ENCODE data around the gene CRP.
"Not testable (repeated sequence)": the region's sequence is repeated elsewhere in the genome, so short reads cannot be mapped to it uniquely, and the experiment has no call there.

The CRP gene, protein sequence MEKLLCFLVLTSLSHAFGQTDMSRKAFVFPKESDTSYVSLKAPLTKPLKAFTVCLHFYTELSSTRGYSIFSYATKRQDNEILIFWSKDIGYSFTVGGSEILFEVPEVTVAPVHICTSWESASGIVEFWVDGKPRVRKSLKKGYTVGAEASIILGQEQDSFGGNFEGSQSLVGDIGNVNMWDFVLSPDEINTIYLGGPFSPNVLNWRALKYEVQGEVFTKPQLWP

DNA sequence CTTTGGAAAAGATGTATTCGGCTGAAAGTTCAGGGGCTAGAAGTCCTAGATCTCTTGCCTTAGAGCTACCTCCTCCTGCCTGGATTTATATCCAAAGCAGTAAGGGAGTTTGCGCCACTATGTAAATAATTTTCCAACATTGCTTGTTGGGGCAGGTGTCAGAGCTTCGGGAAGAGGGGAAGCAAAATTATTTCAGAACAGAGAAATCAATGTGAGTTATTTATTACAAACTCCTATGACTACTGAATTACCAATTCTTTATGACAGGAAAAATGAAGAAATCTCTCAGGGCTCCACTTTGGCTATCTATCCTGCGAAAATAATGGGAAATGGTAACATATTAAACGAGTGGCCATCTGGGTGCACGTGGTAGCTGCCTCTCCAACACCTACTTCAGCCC lies at the start of gene CRP:
Gene CRP (minus strand): TSS at position 61 of the 400 bp plus-strand sequence. CDS start 104 bp downstream, outside the sequence.
- DNase-seq, result no peak

DNA sequence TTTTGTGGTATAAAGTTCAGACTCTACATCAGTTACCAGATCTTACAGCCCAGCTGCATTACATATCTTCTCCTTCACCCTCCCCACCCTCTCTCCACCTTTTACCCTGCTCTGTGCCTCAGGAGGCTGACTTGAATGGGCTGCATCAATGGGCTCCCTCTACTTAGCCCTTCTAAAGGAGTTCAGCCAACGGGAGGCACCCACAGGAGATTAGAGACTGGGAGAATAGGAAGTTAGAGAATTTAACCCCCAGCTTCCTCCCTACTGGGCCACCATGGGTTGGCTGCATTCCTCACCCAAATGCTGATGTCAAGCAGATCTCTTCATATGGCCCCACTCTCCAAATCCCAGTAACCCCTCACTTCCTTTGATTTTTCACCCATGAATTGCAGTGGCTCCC lies 49.3 kb upstream of the CRP start:
- no peak for DNase-seq

DNA sequence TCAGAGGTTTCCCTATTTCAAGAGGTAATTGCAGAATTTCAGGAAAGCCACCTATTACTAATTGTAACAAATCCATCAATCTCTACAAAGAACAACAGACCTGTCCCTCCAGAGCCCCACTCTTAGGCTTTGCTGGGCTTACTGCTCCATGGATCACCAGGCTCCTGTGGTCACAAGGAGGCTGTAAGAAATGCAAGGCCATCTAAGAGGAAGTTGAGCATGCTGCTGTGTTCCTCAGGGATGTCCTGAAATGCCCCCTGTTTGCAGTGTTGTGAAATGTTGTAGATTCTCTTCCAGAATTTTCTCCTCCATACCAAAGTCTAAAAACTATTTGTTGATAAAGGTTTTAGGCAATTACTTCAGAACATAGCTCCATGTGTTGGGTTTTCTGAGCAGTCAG lies 42.0 kb upstream of the CRP start:
- DNase-seq, result no peak

DNA sequence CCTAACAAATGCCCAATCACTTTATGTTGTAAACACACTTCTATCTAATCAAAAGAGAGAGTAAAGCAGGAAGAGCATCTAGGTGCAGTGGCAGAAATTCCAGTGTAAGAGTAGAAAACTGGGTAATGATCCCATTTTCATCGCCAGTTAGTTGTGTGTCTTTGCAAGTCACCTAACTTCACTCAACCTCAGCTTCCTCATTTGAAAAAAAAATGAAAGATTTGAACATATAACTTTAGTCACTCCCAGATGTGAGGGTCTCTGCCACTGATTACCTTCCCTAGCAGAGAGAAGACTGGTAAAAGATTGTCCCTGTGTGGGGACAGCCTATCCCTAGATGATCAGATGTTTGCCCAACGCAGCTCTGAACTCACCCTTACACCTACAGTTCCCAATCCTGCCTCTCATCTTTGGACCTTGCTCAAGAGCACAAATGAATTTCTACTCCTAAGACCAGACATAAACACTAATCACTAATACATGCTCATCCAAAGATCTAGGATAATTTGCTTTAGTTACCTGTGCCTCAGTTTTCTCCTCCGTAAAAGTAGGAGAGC lies 41.1 kb upstream of the CRP start:
- no peak for DNase-seq

DNA sequence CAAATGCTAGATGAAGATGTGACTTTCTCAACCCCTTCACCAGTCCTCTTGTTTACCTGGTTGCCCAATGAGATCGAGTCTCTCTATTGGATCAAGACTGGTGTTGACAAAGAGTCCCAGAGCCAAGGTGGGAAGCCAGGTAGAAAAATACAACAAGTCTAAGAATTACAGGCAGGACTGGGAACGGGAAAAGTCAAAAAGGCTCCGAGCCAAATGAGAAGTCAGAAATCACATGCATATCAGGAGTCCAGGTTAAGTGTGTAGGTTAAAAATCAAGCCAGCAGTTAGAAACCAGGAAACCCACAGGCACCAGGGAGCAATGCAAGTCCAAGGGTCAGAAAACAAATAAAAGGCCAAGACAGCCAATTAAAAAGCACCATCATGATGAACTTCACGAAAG lies 39.0 kb upstream of the CRP start:
- no peak for DNase-seq

DNA sequence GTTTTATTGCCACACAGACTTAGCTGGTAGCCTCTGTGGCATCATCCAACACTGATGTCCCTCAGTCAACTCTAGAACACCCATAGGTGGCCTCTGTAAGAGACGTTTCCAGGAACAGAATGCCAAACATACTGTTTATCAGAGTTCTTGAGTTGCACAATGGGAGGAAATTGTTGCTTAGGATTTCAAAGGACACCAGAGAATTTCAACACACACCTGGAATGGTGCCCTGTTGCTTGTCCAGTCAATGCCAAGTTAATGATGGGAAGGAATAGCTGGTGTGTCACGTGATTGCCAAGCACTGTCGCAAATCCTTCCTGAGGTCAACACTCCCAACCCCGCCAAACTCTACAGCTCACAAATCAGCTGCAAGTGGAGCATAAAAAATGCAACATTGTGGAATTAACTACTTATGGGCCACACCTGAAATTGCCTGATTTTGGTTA lies 37.8 kb upstream of the CRP start:
- no peak for DNase-seq

DNA sequence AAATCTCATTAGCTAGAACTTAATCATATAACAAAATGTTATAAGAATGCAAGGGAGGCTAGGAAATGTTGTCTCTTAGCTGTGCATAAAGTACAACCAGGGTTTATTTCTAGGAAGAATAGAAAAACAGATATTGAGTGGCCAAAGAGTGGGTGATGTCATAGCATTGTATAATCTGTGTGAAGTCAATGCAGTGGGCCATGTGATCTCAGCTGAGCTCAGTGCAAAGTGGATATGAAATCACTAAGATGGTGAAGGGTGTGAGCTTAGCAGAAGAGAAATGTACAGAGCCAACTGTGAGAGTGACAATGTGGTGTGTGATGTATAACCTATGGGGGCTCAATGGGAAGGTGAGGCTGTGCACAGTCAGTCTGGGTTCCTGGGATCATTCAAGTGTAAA lies 36.6 kb upstream of the CRP start:
- DNase-seq, result no peak

DNA sequence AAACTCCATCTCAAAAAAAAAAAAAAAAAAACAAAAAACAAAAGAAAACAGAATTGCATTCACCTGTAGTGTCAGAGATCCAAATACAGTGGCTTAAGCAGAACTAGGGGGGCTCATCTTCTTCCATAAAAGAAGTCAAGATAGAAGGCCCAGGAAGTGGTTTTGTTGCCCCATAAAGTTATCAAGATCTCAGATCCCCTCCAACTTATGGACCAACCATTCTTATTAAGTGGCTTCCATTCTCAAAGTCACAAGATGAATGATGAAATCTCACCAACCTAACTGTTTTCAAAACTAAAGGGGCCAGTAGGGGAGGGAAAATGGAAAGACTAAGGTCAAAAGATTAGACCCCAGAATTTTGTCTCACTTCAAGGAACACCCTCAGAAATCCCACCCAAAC lies 36.2 kb upstream of the CRP start:
- no peak for DNase-seq

DNA sequence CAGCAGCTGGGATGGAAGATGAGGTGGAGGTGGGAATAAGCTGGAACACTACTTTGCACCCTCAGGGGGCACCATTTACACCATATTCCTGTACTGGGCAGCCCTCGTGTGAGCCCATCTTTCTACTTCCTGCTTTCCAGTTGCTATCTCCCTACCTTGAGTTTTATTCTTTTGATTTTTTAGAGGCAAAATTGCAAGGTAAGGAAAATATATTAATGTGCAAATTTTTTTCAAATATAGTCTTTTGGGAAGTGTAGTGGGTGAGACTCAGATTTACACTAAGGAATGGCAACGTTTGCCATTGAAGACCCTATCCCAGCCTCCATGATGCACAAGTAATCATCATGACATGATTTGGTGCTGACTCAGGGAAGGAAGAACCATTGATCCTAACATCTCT lies 35.2 kb upstream of the CRP start:
- no peak for DNase-seq

DNA sequence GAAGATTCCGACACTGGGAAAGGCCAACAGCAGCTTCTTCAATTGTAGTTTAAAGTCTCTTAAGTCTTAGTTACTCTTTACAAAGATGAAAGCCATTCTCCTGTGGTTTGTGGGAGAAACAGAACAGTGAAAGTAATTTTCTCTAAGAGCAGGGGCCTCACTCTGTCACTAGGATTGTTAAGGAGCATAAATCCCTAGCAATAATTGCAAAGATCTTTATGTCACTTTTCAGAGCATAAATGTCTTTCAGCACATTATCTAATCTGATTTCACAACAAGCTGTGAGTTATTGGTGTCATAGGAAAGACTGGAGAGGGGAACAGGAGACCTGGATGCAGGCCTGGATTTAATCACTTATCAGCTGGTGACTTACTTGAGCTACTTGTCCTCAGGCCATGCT lies 34.0 kb upstream of the CRP start:
- no peak for DNase-seq

DNA sequence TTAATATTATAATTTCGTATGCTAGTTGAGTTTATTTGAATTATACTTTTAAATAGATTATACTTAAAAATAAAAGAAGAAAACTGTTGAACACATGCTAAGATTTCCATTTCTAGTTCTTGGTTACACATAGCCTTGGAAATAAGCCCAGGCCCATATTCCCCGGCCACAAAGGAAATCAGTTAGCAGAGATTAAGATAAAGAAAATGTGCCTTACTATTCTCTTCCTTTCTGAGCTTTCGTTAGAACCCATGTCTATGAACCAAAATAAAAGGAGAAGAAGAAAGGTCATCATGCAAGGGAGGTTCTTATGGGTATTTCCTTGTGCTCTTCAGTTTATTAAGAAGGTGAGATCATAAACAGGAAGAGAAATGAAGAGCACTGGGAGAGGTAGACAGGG lies 32.3 kb upstream of the CRP start:
- DNase-seq, result no peak

DNA sequence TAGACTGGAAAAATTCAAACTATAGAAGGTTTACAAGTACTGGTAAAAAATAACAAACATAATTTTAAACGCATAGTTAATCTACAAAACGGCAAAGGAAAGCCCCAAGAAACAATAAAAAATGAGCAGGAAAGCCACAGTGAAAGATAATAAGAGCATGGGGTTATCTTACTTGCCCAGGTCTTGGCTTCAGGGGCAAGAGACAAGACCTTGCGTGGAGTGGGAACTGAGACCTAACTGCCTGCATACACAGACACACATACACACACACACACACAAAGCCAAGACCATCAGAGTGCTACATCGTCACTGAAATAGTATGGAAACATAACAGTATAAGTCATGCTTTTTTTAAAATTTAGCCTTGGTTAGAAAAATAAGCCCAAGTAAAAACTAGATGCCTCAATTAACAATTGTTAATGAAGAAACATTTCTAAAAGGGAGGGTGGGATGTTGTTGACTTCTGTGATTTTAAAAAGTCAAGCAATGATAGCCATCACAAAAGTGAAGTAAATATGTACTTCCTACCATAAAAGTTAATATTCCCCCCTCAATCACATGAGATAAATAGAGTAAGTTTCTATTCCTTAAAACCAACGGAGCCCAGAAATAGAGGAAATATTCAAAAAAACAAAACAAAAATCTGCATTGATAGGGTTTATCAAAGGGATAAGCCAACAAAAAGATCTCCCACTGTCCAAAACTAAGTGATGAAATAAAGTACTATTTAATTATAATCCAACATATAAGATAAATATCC lies 29.4 kb upstream of the CRP start:
- DNase-seq, result no peak

DNA sequence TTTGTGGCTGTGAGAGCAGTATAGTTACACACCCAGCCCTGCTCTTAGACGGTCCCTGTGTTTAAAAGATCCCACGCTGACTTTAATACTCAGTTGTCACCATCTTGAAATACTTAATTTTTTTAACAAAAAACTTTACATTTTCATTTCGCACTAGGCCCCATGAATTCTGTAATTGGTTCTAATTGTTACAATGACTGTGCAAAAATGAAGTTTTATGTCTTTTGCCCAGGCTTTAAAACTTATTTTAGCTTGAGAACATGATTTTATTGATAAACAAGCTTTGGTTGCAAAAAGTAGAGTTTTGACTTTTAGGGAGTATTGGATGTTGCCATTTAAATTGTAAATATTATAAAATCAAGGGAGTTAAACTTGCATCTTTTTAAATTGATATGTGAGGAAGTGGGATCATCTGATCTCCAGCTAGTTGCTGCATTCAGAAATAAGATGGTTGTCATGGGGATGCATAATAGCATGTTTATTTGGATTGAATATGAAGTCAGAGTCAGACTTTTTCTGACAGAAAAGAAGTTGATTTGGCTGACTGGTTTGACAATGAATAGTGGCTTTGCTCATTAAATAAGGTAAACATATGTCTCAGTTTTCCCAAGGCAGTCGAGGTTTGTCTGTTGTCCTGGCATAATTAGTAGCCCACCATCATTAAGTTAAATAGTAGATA lies 23.0 kb upstream of the CRP start:
- no peak for DNase-seq

DNA sequence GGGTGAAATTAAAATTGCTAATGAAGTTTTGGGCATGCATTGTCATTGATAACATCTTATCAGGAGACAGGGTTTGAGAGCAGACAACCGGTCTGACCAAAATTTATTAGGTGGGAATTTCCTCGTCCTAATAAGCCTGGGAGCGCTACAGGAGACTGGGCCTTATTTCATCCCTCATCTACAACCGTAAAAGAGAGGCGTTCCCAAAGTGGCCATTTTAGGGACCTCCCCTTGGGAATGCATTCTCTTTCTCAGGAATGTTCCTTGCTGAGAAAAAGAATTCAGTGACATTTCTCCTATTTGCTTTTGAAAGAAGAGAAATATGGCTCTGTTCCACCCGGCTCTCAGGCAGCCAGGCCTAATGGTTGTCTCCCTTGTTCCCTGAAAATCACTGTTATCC lies 8.8 kb upstream of the CRP start:
- not testable (repeated sequence) for DNase-seq

DNA sequence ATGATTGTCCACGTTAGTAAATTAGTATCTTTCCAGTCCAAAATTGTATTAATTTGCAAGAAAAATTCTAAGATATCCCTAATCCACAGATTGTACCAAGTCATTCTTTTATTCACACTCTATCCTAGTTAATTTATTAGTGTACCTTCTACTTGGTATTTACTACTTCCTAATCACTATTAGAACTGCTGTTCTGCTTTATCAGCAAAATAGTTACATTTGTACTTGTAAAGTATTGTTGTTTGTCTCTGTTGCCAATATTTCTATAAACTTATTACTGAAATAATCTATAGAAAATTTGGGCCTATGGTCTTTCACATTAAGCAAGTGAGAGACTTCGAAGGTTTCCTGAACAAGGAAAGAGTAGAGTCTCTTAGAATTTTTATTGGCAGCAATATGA lies 5.6 kb upstream of the CRP start:
- DNase-seq, result no peak

DNA sequence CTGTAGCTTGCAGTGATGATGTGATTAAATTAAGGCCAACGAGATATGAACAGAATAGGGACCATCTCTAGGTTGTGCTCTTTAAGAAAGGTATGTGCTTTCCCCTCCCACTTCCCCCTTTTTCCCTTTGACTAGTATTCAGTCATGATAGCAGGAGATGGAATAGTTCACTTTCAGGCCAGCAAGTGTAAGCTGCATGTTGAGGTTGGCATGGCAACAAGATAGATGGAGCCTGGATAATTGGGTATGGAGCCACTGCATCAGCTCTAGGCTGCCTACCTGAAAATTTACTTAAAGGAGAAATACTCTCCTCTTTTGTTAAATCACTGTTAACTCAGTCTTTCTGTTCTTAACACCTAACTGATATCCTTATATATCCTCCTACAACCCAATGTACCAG lies 1.5 kb upstream of the CRP start:
- no peak for DNase-seq

DNA sequence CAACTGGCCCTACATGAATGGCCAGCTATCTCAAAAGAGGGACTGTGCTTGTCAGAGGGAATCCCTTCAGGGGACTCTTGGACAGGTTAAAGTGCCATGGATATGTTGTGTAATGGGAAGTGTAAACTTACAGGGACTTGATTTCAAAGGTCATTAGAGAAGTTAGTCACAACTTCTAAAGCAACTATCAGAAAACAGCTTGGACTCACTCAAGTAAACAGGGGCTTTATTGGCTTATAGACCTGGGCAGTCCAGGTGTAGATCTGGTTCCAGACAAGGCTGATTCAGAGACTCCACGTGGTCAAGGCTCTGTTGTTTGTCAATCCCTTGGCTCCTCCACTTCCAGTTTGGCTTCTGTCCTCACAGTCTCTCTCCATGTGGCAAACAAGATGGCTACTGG lies 2.3 kb downstream of the CRP start:
- no peak for DNase-seq

DNA sequence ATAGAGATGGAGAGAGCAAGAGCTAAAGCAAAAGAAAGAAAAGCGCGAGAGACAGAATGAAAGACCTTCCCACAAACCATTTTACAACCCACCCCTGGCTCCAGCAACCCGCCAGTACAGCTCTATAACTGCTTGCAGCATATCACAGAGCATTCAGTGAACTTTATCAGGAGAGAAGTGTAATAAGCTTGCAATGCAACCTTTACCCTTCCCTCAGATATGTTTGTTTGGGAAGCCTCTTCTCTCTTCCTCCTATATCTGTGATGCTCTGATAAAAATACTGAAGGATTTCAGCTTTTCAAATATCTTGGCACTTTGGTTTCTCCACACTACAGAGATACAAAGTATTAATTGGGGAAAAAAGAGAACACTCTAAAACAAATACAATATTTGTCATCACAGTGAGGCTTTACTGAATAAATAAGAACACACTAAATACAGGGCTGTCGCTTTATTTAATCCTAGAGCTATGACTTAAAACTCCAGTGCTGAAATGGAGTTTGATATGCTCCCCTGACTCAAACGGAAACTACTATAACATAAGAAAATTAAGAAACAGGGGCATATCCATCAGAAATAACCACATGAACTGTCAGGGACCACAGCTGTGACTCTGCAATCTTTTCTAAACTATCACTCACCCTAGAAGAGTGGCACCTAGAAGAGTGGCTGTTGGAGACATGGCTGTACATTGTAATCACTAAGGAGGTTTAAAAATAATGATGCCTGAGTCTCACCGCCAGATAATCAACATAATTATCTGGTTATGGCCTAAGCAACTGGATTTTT lies 6.7 kb downstream of the CRP start:
- DNase-seq, result no peak

DNA sequence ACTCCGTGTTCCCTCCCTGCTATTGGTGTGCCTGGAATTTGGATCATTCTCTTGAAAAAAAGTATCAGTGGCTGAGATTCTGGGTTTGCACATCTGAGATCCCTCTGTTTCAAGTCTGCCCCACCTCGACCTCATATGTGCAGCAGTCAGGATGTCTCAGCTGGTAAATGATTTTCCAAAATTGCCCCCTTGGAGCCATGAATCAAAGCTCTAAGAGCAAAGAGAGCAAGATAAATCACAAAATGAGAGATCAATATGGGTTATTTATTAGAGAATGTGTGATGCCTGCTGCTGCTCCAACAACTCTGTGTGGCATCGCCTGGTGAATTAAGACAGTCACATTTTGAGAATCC lies 8.5 kb downstream of the CRP start:
- DNase-seq, result no peak

DNA sequence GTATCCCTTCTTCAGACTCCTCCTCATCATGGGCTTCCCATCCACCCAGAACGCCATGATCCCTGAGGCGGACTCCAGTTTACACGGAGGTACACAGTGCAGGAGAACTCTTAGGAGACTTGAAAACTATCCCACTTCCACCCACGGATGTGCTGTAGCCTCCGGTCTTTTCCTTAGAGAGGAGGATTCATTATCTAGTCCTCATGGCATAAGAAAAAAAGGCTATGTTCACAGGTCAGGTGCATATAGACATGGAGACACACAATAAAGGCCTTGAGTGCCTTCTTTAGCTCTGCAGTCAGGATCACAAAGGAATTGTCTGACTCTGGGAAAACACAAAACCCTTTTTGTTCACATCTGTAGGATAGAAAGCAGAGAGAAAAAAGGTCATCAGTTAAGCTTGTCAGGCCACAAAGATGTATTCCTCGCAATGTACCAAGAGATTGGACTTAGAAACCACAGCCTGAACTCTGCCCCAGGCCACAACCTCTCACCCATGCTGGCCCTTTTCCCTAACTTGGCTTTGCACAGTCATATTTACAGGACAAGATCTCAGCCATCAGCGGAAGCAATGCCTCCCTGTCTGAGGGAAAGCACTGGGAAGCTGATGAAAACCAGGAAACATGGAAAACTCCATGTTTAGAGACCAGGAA lies 9.0 kb downstream of the CRP start:
- no peak for DNase-seq

DNA sequence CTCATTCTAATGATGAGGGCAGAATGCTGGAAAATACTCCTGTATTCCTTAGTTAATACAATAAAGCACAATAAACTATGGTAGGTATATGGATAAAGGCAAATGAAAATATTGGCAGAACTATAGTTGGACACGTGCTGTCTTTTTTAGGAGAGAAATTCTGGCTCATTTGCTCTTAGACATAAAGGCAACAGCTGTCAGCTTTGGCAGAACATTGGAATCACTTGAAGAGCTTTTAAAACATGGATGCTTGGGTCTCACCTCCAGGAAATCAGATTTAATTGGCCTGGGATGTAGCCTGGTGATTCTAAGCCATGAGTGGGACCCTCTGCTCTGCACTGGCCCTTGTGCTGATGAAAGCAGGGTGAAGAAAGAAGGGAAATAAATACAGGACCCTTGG lies 9.9 kb downstream of the CRP start:
- no peak for DNase-seq

DNA sequence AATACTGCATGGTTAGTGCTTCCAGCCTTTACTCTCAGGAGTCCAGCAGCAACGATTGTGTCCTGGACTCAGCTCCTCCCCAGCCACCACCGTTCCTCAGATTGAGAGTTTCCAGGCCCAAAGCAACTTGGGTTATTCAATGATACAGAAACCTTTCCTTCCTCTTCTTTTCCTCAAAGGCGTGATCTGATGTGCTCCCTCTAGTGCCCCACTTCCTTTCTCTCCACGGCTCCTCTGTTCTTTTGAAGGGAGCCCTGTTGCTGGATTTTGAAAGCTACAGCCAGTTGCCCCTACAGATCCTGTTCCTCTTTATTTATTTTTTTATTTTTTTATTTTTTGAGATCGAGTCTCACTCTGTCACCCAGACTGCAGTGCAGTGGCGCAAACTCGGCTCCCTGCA lies 14.1 kb downstream of the CRP start:
- DNase-seq, result no peak

DNA sequence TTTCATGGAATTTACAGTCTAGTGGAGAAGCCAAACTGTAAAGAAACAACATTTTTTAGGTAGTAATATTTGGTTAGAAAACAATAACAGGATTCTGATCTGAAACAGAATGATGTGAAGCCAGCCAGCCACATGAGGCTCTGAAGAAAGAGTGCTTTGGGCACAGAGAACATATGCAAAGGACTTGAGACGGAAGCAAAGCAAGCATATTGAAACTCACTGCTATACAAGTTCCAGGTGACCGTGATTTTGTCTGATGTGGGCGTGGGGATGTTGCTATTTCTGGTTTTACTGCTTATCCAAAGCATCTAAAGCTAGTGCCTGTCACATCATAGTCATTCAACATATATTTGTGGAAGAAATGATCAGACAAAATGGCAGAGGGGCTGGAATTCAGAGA lies 14.7 kb downstream of the CRP start:
- DNase-seq, result no peak

Measured in stimulated activated CD4-positive, alpha-beta T cell treated with anti-CD3 and anti-CD28 coated beads, Interleukin-15, amount 100 ng/mL, for 24 hours (primary cell).